ENCODE results near the gene AIRE. TPM values are rescaled to one million over a fixed set of nuclear protein-coding genes. Genes with fewer than 3 reads are reported as not detected.

AIRE gene
- under 0.01 TPM in 1 of 2 replicates, not detected in the other for total RNA-seq

GRCh38 chr21:44285138-44285992 is at the start of gene AIRE:
TSS of gene AIRE (plus strand) at chr21:44285876. CDS start at chr21:44286007, 131 bp downstream.

GRCh38 chr21:44240842-44241241 is 44.8 kb upstream of the AIRE start, which contains the start of gene ICOSLG:
TSS of gene ICOSLG (minus strand) at chr21:44240943. CDS start at chr21:44240817, 126 bp downstream.

GRCh38 chr21:44261675-44262295 is 23.9 kb upstream of the AIRE start, which contains the start of gene DNMT3L:
TSS of gene DNMT3L (minus strand) at chr21:44261897. CDS start at chr21:44261259, 638 bp downstream.

GRCh38 chr21:44299458-44300261 is 14.0 kb downstream of the AIRE start, which contains the start of gene PFKL:
TSS of gene PFKL (plus strand) at chr21:44300053. CDS start at chr21:44300106, 53 bp downstream.

GRCh38 chr21:44338971-44339910 is 53.6 kb downstream of the AIRE start, which contains the start of gene CFAP410:
TSS of gene CFAP410 (minus strand) at chr21:44339390. CDS start at chr21:44339194, 196 bp downstream.

Other genes starting within 250 kb of the AIRE start
- 2.6 and 3.0 TPM in 2 replicates for gene PWP2, start 178.5 kb upstream of the AIRE start, total RNA-seq
- 16.4 and 26.0 TPM in 2 replicates for gene GATD3, start 152.2 kb upstream of the AIRE start, total RNA-seq
- 0.06 and 0.13 TPM in 2 replicates for gene ICOSLG, start 44.9 kb upstream of the AIRE start, total RNA-seq
- not detected in 2 replicates for gene DNMT3L, start 24.0 kb upstream of the AIRE start, total RNA-seq
- gene PFKL, start 14.2 kb downstream of the AIRE start, total RNA-seq: 158 and 218 TPM in 2 replicates
- gene CFAP410, start 53.5 kb downstream of the AIRE start, total RNA-seq: 13.4 and 15.6 TPM in 2 replicates
- gene TRPM2, start 67.7 kb downstream of the AIRE start, total RNA-seq: under 0.01 TPM in 1 of 2 replicates, not detected in the other
- gene LRRC3, start 169.6 kb downstream of the AIRE start, total RNA-seq: 0.13 and 0.25 TPM in 2 replicates